Stimulated activated CD4-positive, alpha-beta T cell treated with anti-CD3 and anti-CD28 coated beads, Interleukin-15, amount 100 ng/mL, for 24 hours (primary cell): ENCODE data around the gene NEK6.

Experiments used
- DNase-seq: peaks from one replicate; pipeline ENCODE4 v3.0.0-alpha.2; 2020

Gene NEK6

GRCh38 chr9:124257844-124258606, at the start of gene NEK6:
TSS of gene NEK6 (plus strand) at chr9:124257949. CDS start at chr9:124301965, 44,016 bp downstream.
- DNase-seq: peak; percentile 57

- DNase-seq: peak; percentile 37
These were observed 49.2 kb upstream of the NEK6 start for GRCh38 chr9:124208571-124208970.

GRCh38 chr9:124209279-124209678, 48.5 kb upstream of the NEK6 start:
- DNase-seq: no peak

- no peak for DNase-seq
These were observed 48.0 kb upstream of the NEK6 start for GRCh38 chr9:124209774-124210173.

- DNase-seq: peak; percentile 68
These were observed 47.1 kb upstream of the NEK6 start for GRCh38 chr9:124210697-124211096.

GRCh38 chr9:124212381-124213050, 45.2 kb upstream of the NEK6 start:
- no peak for DNase-seq

GRCh38 chr9:124213396-124213795, 44.4 kb upstream of the NEK6 start:
- DNase-seq: no peak

- DNase-seq: no peak
These were observed 43.6 kb upstream of the NEK6 start for GRCh38 chr9:124214116-124214515.

- DNase-seq: no peak
These were observed 43.0 kb upstream of the NEK6 start for GRCh38 chr9:124214596-124215367.

GRCh38 chr9:124215368-124215910, 42.3 kb upstream of the NEK6 start:
- DNase-seq: no peak

GRCh38 chr9:124215956-124216355, 41.8 kb upstream of the NEK6 start:
- no peak for DNase-seq

GRCh38 chr9:124216474-124217176, 41.1 kb upstream of the NEK6 start:
- DNase-seq: peak; percentile 75

GRCh38 chr9:124217836-124218437, 39.8 kb upstream of the NEK6 start:
- DNase-seq: no peak

GRCh38 chr9:124218438-124218982, 39.2 kb upstream of the NEK6 start:
- peak; percentile 67 for DNase-seq

- DNase-seq: no peak
These were observed 38.7 kb upstream of the NEK6 start for GRCh38 chr9:124218987-124219461.

GRCh38 chr9:124220946-124221451, 36.8 kb upstream of the NEK6 start:
- no peak for DNase-seq

- no peak for DNase-seq
These were observed 36.1 kb upstream of the NEK6 start for GRCh38 chr9:124221676-124222075.

GRCh38 chr9:124222109-124222508, 35.6 kb upstream of the NEK6 start:
- no peak for DNase-seq

- no peak for DNase-seq
These were observed 34.6 kb upstream of the NEK6 start for GRCh38 chr9:124222918-124223720.

- no peak for DNase-seq
These were observed 31.8 kb upstream of the NEK6 start for GRCh38 chr9:124225945-124226344.

- DNase-seq: no peak
These were observed 29.2 kb upstream of the NEK6 start for GRCh38 chr9:124228516-124228915.
